ENCODE measurements around the gene ECE1. TPM values are rescaled to one million over a fixed set of nuclear protein-coding genes. Genes with fewer than 3 reads are reported as not detected.
A peak's percentile ranks its signal among the peaks of the same experiment; 100 is the strongest.
"Not testable (repeated sequence)": the region's sequence is repeated elsewhere in the genome, so short reads cannot be mapped to it uniquely, and the experiment has no call there.

The ECE1 gene
- total RNA-seq, 2 donors from 2014 or later: 108 to 120 TPM

DNA sequence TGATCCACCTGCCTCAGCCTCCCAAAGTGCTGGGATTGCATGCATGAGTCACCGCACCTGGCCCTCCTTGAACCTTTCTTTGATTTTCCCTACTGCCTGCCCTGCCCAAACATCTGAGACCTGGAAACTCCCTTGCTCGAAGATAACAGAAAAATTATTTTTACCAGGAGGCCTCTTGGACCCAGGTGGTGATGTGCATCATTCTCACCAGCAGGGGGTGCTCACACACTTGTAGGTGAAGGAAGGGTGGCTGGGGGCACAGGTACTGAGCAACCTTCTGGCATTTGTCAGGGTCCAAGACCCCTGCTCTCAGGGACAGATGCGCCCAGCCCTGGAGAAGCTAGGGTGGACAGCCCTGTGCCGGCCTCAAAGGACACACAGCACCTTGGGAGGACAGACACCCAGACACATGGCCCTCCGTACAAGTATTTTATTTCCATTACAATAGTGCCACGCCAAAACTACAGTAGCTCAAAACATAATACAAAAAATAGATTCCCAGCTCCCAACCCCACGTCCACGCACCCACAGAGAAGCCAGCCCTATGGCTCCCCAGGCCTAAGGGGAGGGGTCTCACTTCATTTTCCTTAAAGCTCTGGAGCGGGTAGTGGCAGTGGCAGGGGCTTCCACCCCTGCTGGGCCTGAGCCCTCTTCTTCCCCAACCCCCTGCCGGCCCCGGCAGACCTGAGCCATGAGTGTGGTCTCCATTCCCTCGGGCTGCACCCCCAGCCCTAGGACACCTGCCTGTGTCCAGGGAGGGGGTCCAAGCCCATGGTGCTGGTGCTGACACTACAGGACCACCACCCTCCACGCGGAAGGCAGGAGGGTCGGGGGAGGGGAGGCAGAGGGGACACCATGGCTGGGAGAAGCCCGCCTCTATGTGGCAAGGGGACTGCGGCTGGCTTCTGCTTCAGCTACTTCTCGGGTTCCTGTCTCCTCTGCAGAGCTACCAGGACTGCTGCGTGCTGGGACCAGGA lies 73.1 kb downstream of the ECE1 start:
- peak; percentile 83 for DNase-seq (ENCODE audit: low spot score)
- intact Hi-C loops (cut with DNase I): no loop called here

DNA sequence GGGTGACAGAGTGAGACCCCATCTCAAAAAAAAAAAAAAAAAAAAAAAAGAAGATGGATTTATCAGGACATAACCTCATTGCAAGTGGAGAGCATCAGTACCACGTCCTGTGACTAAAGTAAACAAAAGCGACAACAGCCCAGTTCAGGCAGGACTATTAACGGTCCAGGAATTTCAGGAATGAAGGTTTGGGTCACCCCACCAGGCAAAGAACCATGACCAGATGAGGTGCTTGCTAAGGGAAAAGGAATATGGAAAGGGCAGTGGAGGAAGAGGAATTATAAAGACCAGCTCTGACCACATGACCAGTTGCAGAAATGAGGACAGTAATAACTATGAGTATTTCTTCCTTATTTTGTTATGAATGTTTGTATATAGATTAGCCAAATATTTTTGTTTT lies 78.1 kb downstream of the ECE1 start:
- intact Hi-C loops (cut with DNase I): no loop called here
- no peak for DNase-seq (ENCODE audit: low spot score)

GRCh38 chr1:21208137-21208700 lies 82.0 kb downstream of the ECE1 start:
- intact Hi-C loops (cut with DNase I): loop anchor here in 1 of 2 donors (5.0 kb wide), 1 partner anchor 1984 kb away; no protein-coding TSS in a partner anchor
- not testable (repeated sequence) for DNase-seq (ENCODE audit: low spot score)

- intact Hi-C loops (cut with DNase I): loop anchor here in 1 of 2 donors (5.0 kb wide), 1 partner anchor 1986 kb away; no protein-coding TSS in a partner anchor
- DNase-seq (ENCODE audit: low spot score): no peak
Measured at GRCh38 chr1:21206117-21206516, 84.1 kb downstream of the ECE1 start.

GRCh38 chr1:21205416-21205815 lies 84.8 kb downstream of the ECE1 start:
- intact Hi-C loops (cut with DNase I): loop anchor here in 1 of 2 donors (5.0 kb wide), 1 partner anchor 1987 kb away; no protein-coding TSS in a partner anchor
- DNase-seq (ENCODE audit: low spot score): no peak

- no peak for DNase-seq (ENCODE audit: low spot score)
- intact Hi-C loops (cut with DNase I): no loop called here
Measured at GRCh38 chr1:21201650-21202049, 88.6 kb downstream of the ECE1 start.

GRCh38 chr1:21201238-21201637 lies 89.0 kb downstream of the ECE1 start:
- peak; percentile 44 for DNase-seq (ENCODE audit: low spot score)
- intact Hi-C loops (cut with DNase I): not testable (repeated sequence)

DNA sequence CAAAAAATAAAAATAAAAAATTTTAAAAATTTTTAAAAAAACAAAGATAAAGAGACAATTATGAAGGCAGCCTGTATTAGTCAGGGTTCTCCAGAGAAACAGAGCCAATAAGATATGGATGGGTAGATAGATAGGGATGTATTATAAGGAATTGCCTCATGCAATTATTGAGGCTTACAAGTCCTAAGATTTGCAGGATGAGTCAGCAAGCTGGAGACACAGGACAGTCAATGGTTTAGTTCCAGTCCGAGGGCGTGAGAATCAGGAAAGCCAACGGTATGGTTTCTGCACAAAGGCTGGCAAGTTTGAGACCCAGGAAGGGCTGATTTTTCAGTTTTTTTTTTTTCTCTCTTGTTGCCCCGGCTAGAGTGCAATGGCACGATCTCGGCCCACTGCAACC lies 89.5 kb downstream of the ECE1 start:
- intact Hi-C loops (cut with DNase I): no loop called here
- peak; percentile 2 for DNase-seq (ENCODE audit: low spot score)

- no peak for DNase-seq (ENCODE audit: low spot score)
- intact Hi-C loops (cut with DNase I): loop anchor here (5.0 to 10.0 kb wide), 2 partner anchors 214 to 502 kb away; no protein-coding TSS in a partner anchor
Measured at GRCh38 chr1:21198929-21199328, 91.3 kb downstream of the ECE1 start.

GRCh38 chr1:21192871-21193270 lies 97.4 kb downstream of the ECE1 start:
- DNase-seq (ENCODE audit: low spot score): no peak
- intact Hi-C loops (cut with DNase I): loop anchor here (5.0 to 10.0 kb wide), 2 partner anchors 208 to 406 kb away; partner anchors contain the start of gene HP1BP3 (in 1 of the 2)

DNA sequence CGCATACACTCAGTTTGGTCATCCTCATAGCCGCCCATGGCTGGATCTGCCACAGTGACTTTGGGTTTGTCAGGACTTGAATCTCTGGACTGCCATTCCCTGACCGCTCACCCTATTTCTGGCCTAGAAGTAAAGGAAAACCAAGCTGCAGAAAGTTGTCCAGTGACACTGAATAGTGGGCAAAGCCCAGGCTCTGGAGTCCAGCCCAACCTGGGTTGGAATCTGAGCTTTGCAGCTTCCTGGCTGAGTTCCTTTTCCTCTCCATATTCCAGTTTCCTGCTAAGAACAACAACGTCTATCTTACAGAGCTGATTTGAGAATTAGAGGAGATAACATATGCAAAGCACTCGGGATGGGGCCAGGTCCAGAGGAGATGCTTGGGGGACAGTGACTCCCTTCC lies 98.0 kb downstream of the ECE1 start:
- intact Hi-C loops (cut with DNase I): loop anchor here (5.0 to 10.0 kb wide), 2 partner anchors 207 to 405 kb away; partner anchors contain the start of gene HP1BP3 (in 1 of the 2)
- no peak for DNase-seq (ENCODE audit: low spot score)

DNA sequence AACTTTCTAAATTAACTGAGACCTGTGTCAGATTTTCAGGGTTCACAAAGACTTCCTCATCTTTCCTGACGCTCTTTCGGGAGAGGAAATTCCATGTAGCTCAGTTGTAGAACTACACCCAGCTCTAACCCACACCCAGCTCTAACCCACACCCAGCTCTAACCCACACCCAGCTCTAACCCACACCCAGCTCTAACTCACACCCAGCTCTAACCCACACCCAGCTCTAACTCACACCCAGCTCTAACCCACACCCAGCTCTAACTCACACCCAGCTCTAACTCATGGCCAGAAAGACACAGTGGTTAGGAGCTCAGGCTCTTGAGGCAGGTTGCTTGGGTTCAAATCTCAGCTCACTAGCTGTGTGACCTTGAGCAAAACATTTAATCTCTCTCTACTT lies 99.5 kb downstream of the ECE1 start:
- not testable (repeated sequence) for DNase-seq (ENCODE audit: low spot score)
- intact Hi-C loops (cut with DNase I): loop anchor here (5.0 to 10.0 kb wide), 2 partner anchors 206 to 403 kb away; partner anchors contain the start of gene HP1BP3 (in 1 of the 2)

GRCh38 chr1:21189906-21190500 lies 100.3 kb downstream of the ECE1 start:
- intact Hi-C loops (cut with DNase I): loop anchor here (5.0 to 10.0 kb wide), 2 partner anchors 205 to 403 kb away; partner anchors contain the start of gene HP1BP3 (in 1 of the 2)
- DNase-seq (ENCODE audit: low spot score): no peak

- intact Hi-C loops (cut with DNase I): no loop called here
- DNase-seq (ENCODE audit: low spot score): no peak
Measured at GRCh38 chr1:21189421-21189820, 100.8 kb downstream of the ECE1 start.

GRCh38 chr1:21188235-21188634 lies 102.0 kb downstream of the ECE1 start:
- intact Hi-C loops (cut with DNase I): no loop called here
- no peak for DNase-seq (ENCODE audit: low spot score)

DNA sequence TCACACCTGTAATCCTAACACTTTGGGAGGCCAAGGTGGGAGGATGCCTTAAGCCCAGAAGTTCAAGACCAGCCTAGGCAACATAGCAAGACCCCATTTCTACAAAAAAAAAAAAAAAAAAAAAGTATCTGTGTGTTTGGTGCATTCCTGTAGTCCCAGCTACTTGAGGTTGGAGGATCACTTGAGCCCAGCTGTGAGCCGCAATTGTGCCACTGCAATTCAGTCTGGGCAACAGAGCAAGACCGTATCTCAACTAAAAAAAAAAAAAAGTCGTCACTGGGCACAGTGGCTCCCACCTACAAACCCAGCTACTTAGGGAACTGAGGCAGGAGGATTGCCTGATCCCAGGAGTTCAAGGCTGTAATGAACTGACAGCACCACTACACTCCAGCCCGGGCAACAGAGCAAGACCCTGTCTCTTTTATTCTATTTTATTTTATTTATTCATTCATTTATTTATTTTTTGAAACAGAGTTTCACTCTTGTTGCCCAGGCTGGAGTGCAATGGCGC lies 105.0 kb downstream of the ECE1 start:
- intact Hi-C loops (cut with DNase I): no loop called here
- no peak for DNase-seq (ENCODE audit: low spot score)

DNA sequence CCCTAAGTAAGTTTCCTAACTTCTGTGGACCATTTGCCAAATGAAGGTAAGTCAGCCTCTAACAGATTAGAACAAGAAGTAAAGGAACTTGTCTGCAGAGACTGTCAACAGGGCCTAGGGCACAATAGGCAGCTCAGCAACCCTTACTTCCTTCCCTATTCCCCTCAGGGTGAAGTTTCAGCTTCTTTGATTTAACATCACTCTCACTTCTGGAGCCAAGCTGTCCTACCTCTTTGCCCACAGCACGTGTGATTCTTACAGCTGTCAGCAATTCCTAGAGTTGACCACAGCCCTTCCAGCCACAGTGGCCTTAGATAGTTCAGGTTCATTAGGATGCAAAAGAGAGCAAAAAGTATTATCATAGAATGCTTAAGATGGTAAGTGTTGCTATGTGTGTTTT lies 106.0 kb downstream of the ECE1 start:
- DNase-seq (ENCODE audit: low spot score): no peak
- intact Hi-C loops (cut with DNase I): no loop called here

- intact Hi-C loops (cut with DNase I): no loop called here
- DNase-seq (ENCODE audit: low spot score): no peak
Measured at GRCh38 chr1:21182181-21182731, 108.0 kb downstream of the ECE1 start.

GRCh38 chr1:21178271-21178670 lies 112.0 kb downstream of the ECE1 start:
- DNase-seq (ENCODE audit: low spot score); intact Hi-C loops (cut with DNase I): not testable (repeated sequence)
